HG03558 (cell line): Measurements from ENCODE around the gene CHAMP1.

ENCODE experiments used
- ATAC-seq: cut with Tn5 transposase; IDR thresholded peaks from one replicate; pipeline ENCODE4 v1.9.1; 2021; ENCODE audit warnings: moderate number of reproducible peaks; ENCODE audit not compliant: unreplicated experiment; ENCODE audit errors: extremely low read depth

CHAMP1 gene

GRCh38 chr13:114314074-114314912, at the start of gene CHAMP1:
Gene CHAMP1 (plus strand): TSS chr13:114314503. CDS start chr13:114323843, 9,340 bp downstream.
- peak; percentile 72 for ATAC-seq

GRCh38 chr13:114264886-114265611, 49.3 kb upstream of the CHAMP1 start:
- no peak for ATAC-seq

GRCh38 chr13:114266241-114266640, 48.1 kb upstream of the CHAMP1 start:
- ATAC-seq: no peak

- no peak for ATAC-seq
These were observed 45.7 kb upstream of the CHAMP1 start for GRCh38 chr13:114268344-114269280.

GRCh38 chr13:114269281-114269770, 45.0 kb upstream of the CHAMP1 start:
- ATAC-seq: no peak

GRCh38 chr13:114272977-114273376, 41.3 kb upstream of the CHAMP1 start:
- ATAC-seq: no peak

- ATAC-seq: no peak
These were observed 39.0 kb upstream of the CHAMP1 start for GRCh38 chr13:114275304-114275703.

- no peak for ATAC-seq
These were observed 35.2 kb upstream of the CHAMP1 start for GRCh38 chr13:114279146-114279545.

GRCh38 chr13:114279758-114280355, 34.4 kb upstream of the CHAMP1 start:
- no peak for ATAC-seq

GRCh38 chr13:114281351-114282040, 32.8 kb upstream of the CHAMP1 start, which contains the start of gene UPF3A:
Gene UPF3A (plus strand): TSS chr13:114281601. CDS start chr13:114281640, 39 bp downstream.
- ATAC-seq: peak; percentile 38

GRCh38 chr13:114282041-114282670, 32.1 kb upstream of the CHAMP1 start:
- ATAC-seq: peak; percentile 16

GRCh38 chr13:114283576-114283975, 30.7 kb upstream of the CHAMP1 start:
- ATAC-seq: no peak

- ATAC-seq: no peak
These were observed 29.6 kb upstream of the CHAMP1 start for GRCh38 chr13:114284680-114285079.

GRCh38 chr13:114285166-114285808, 29.0 kb upstream of the CHAMP1 start:
- no peak for ATAC-seq

GRCh38 chr13:114286808-114287207, 27.5 kb upstream of the CHAMP1 start:
- no peak for ATAC-seq

GRCh38 chr13:114288157-114288591, 26.1 kb upstream of the CHAMP1 start:
- ATAC-seq: no peak

- no peak for ATAC-seq
These were observed 17.9 kb upstream of the CHAMP1 start for GRCh38 chr13:114296448-114296847.

- ATAC-seq: no peak
These were observed 17.4 kb upstream of the CHAMP1 start for GRCh38 chr13:114296902-114297301.
